Tibial nerve (tissue), 4 donors: ENCODE measurements around the gene SLC35F1.

Experiments
- CTCF ChIP-seq, 5 experiments: fragments of 200-600 bp in 3 of 5; fragments of 450-650 bp in 2 of 5; sonication (generic) in 3 of 5; IDR thresholded peaks; one replicate each; pipeline ENCODE4 v1.5.1; 2016 to 2019; ENCODE audit warnings: antibody characterized with exemption in 5 of 5, mild to moderate bottlenecking in 3 of 5, moderate library complexity in 2 of 5
- EP300 ChIP-seq, 2 donors: sonication (generic); formaldehyde crosslinking; IDR thresholded peaks; one replicate each; pipeline ENCODE4 v1.6.1; 2017; ENCODE audit warnings: antibody characterized with exemption in 2 of 2, mild to moderate bottlenecking in 1 of 2
- POLR2A ChIP-seq, 2 donors: fragments of 450-650 bp; IDR thresholded peaks; one replicate each; pipeline ENCODE4 v1.6.1; 2017; ENCODE audit warnings: antibody characterized with exemption in 2 of 2, mild to moderate bottlenecking in 2 of 2, moderate library complexity in 2 of 2

- TF ChIP-seq EP300 (IDR thresholded peaks at IDR 0.05) = no peak
- TF ChIP-seq POLR2A (IDR thresholded peaks at IDR 0.05) = no peak
- no peak for TF ChIP-seq CTCF (IDR thresholded peaks at IDR 0.05)
These were observed 53.8 kb downstream of the SLC35F1 start for GRCh38 chr6:117960877-117961276.
